Left ventricle myocardium superior (tissue), 1 donor: ENCODE data around the gene SLC25A45. TPM values are rescaled to one million over a fixed set of nuclear protein-coding genes. Genes with fewer than 3 reads are reported as not detected.
A peak's percentile ranks its signal among the peaks of the same experiment; 100 is the strongest.

Experiments used
- ATAC-seq: fragments of 200-7000 bp; cut with Tn5 transposase; one replicate; pipeline ENCODE4 v1.9.1; 2020; ENCODE audit warnings: mild to moderate bottlenecking, moderate library complexity
- DNase-seq: peaks from one replicate; pipeline ENCODE4 v3.0.0-alpha.2; 2020
- intact Hi-C: fragments of 100-400 bp; cut with micrococcal nuclease; formaldehyde crosslinking; loops from one replicate; pipeline ENCODE4 v1.11.0; 2022
- long read RNA-seq: library from polyadenylated mRNA; unstranded; transcript quantifications from one replicate; pipeline ENCODE4 v2.0.0, GENCODE V29; 2021
- total RNA-seq: library from RNA; stranded (reverse); fragmentation: NEBNext Ultra II Directional; extraction: Animal tissue kit (Norgen Biotek cat#: 25700); gene quantifications from one replicate; pipeline ENCODE4 v1.2.1, GENCODE V29; 2021
- donor health status: DM: no; HTN: yes; CAD: no; lungs with severe emphysema.

The SLC25A45 gene, protein sequence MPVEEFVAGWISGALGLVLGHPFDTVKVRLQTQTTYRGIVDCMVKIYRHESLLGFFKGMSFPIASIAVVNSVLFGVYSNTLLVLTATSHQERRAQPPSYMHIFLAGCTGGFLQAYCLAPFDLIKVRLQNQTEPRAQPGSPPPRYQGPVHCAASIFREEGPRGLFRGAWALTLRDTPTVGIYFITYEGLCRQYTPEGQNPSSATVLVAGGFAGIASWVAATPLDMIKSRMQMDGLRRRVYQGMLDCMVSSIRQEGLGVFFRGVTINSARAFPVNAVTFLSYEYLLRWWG
- total RNA-seq, result 4.6 TPM
- long read RNA-seq, partial matches to known transcripts, result 0 of 2 reads
- long read RNA-seq, other reads (novel, unspliced or antisense), result 2 of 2 reads

GRCh38 chr11:65382033-65382803, at the start of gene SLC25A45:
Gene SLC25A45 (minus strand): TSS chr11:65382646. CDS start chr11:65381951, 695 bp downstream.
- intact Hi-C loops, result no loop called here
- peak; percentile 94 for DNase-seq
- ATAC-seq, result peak; percentile 91

DNA sequence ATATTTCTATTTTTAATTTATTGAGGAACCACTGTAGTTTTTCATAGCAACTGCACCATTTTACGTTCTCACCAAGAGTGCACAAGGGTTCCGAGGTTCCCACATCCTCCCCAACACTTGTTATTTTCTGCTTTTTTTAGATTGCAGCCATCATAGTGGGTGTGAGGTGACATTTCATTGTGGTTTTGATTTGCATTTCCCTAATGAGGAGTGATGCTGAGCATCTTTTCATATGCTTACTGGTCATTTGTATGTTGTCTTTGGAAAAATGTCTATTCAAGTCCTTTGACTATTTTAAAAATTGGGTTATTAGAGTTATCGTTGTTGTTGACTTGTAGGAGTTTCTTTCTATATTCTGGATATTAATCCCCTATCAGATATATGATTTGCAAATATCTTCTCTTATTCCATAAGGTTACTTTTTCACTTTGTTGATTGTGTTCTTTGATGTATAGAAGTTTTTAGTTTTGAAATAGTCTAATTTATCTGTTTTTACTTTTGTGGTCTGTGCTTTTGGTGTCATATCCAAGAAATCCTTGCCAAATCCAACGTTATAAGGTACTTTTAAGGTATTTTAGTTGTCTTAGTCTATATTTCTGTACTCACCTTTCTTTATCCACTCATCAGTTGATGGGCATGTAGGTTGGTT, 49.1 kb upstream of the SLC25A45 start:
- ATAC-seq, result no peak
- intact Hi-C loops, result no loop called here
- DNase-seq, result no peak

GRCh38 chr11:65430406-65431217, 48.2 kb upstream of the SLC25A45 start:
- DNase-seq (no peak), ATAC-seq (no peak)
- intact Hi-C loops, result no loop called here

- peak; percentile 79 for DNase-seq
- peak; percentile 19 for ATAC-seq
- intact Hi-C loops, result loop anchor here (5.0 kb wide), 1 partner anchor 72 kb away; no protein-coding TSS in a partner anchor
Measured at GRCh38 chr11:65429724-65430405, 47.4 kb upstream of the SLC25A45 start.

DNA sequence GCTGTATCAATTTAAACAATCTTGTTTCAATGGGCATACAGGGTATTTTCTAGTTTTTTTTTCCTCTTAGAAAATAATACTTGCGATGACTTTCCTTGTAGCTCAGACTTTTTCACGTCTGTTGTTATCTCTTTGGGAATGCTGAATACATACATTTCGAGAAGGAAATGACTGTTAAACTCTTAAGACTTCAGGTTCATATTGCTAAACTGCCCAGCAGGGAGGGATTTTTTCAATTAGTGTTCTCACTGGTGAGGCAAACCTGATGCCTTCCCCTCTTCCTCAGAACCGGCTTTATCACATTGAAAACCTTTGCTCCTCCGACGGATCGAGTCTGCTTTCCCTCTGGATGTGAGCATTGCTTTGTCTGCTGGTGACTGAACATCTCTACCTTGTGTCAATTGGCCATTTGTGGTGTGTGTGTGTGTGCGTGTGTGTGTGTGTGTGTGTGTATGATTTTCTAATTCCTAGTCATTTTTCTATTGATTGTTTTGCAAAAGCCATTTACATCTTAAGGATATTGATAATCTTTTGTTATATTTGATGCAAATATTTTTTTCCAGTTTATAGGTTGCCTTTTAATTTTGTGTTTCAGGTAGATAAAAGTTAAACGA, 46.7 kb upstream of the SLC25A45 start:
- DNase-seq, result no peak
- ATAC-seq, result peak; percentile 2
- intact Hi-C loops, result loop anchor here (5.0 kb wide), 1 partner anchor 73 kb away; no protein-coding TSS in a partner anchor

GRCh38 chr11:65428578-65429067, 46.2 kb upstream of the SLC25A45 start:
- DNase-seq (no peak), ATAC-seq (peak; percentile 4)
- intact Hi-C loops, result loop anchor here (5.0 kb wide), 1 partner anchor 74 kb away; no protein-coding TSS in a partner anchor

DNA sequence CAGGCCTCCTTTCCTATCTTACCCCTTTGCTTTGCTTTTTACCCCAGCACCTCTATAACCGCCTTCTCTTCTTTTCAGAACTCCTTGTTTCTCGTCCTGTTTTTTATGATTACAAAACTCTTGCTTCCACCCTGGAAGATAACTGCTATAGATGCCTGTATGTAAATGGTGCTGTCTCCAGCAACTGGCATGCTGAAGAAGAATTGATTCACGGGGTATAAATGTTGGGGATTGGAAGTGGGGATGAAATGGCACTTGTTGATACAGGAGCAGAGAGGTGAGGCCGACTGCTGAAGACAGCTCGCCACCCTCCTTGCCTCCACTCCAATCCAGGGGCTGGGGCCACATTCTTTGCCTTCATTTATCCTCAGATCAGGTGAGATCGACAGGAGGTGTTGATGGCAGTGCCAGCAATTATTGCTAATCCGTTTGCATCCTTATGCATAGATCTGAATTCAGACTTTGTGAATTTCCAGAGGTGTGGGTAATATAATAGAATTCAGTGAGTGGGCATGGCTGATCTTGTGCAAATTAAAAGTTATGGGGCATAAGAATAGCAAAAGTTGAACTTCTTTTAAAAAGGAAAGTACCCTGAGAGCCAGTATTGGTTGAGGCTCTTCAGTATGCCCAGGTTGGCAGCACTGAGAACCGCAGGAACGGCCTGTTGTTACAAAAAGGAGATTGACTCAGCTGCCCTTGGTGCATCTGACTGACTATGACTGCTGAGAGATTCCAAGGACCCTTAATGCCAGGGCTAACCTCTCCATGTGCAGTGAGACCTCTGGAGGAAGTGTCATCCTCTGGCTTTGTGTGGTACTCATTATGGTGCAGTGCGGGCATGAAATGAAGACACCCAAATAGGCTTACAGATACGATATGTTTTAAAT, 45.5 kb upstream of the SLC25A45 start:
- ATAC-seq (peak; percentile 5), DNase-seq (no peak)
- intact Hi-C loops, result loop anchor here (5.0 kb wide), 1 partner anchor 74 kb away; no protein-coding TSS in a partner anchor

DNA sequence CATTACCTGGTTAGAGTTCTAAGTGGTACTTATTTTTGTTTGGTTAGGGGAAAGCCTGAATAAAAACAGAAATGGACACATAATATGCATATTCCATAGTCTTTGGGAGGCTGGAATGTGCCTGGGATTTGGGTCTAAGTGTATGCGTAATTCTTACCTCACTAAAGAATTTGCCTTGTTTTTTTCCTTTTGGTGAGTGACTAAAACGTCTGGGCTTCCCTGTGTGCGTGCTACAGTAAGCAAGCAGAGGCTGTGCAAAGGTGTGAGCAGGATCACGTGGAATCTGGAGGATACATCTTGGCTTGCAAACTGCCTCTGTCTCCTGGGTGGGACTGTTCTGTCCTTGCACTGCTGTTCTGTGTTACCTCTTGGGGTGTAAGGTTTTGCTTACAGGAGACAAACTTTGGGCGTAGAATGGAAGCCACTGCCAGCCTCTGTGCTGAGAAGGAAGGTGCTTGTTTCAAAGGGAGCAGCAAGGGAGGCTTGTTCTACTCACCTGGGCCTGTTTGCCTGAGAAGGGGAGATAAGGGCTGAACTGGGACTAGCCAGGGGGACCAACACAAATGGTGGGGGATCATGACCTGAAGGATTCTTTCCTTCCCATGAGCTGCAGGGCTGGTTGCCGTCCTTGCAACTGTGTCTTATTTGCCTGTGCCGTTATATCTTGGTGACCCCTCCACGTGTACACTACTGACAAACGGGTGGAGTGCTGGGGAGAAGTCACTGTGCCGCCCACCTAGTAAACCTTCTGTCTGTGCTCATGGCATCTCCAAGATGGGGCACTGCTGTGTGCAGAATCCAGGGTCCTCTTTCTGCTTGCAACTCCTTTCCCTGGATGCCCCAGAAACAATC, 44.6 kb upstream of the SLC25A45 start:
- DNase-seq, result no peak
- peak; percentile 1 for ATAC-seq
- intact Hi-C loops, result loop anchor here (5.0 kb wide), 1 partner anchor 75 kb away; no protein-coding TSS in a partner anchor

- no peak for ATAC-seq
- intact Hi-C loops, result loop anchor here (5.0 kb wide), 1 partner anchor 76 kb away; no protein-coding TSS in a partner anchor
- no peak for DNase-seq
Measured at GRCh38 chr11:65425971-65426838, 43.8 kb upstream of the SLC25A45 start.

GRCh38 chr11:65425105-65425970, 42.9 kb upstream of the SLC25A45 start:
- ATAC-seq, result no peak

DNA sequence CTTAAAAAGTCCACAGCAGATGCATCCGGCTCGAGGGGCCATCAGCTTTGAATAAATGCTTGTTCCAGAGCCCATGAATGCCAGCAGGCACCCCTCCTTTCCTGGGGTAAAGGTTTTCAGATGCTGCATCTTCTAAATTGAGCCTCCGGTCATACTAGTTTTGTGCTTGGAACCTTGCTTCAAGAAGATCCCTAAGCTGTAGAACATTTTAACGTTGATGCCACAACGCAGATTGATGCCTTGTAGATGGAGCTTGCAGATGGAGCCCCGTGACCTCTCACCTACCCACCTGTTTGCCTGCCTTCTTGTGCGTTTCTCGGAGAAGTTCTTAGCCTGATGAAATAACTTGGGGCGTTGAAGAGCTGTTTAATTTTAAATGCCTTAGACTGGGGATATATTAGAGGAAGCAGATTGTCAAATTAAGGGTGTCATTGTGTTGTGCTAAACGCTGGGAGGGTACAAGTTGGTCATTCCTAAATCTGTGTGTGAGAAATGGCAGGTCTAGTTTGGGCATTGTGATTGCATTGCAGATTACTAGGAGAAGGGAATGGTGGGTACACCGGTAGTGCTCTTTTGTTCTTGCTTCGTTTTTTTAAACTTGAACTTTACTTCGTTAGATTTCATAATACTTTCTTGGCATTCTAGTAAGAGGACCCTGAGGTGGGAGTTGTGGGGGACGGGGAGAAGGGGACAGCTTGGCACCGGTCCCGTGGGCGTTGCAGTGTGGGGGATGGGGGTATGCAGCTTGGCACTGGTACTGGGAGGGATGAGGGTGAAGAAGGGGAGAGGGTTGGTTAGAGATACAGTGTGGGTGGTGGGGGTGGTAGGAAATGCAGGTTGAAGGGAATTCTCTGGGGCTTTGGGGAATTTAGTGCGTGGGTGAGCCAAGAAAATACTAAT, 42.0 kb upstream of the SLC25A45 start:
- DNase-seq (peak; percentile 68), ATAC-seq (no peak)
- intact Hi-C loops, result loop anchor here (5.0 kb wide), 1 partner anchor 78 kb away; no protein-coding TSS in a partner anchor

More at GRCh38 chr11:65425105-65425970, 42.9 kb upstream of the SLC25A45 start:
- DNase-seq, result no peak
- intact Hi-C loops, result loop anchor here (5.0 kb wide), 1 partner anchor 77 kb away; no protein-coding TSS in a partner anchor

DNA sequence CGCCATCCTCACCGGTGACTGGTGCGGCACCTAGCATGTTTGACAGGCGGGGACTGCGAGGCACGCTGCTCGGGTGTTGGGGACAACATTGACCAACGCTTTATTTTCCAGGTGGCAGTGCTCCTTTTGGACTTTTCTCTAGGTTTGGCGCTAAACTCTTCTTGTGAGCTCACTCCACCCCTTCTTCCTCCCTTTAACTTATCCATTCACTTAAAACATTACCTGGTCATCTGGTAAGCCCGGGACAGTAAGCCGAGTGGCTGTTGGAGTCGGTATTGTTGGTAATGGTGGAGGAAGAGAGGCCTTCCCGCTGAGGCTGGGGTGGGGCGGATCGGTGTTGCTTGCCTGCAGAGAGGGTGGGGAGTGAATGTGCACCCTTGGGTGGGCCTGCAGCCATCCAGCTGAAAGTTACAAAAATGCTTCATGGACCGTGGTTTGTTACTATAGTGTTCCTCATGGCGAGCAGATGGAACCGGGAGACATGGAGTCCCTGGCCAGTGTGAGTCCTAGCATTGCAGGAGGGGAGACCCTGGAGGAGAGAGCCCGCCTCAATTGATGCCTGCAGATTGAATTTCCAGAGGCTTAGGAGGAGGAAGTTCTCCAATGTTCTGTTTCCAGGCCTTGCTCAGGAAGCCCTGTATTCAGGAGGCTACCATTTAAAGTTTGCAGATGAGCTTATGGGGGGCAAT, 41.2 kb upstream of the SLC25A45 start:
- ATAC-seq, result no peak
- intact Hi-C loops, result no loop called here
- DNase-seq, result no peak
